Stimulated activated CD8-positive, alpha-beta memory T cell treated with anti-CD3 and anti-CD28 coated beads, Interleukin-15, amount 100 ng/mL, for 48 hours (primary cell): Measurements from ENCODE around the gene ILDR1.

Experiments
- DNase-seq, 2 donors: peaks; one replicate each; pipeline ENCODE4 v3.0.0-alpha.2; 2020; ENCODE audit warnings: low read depth in 2 of 2

ILDR1 gene

DNA sequence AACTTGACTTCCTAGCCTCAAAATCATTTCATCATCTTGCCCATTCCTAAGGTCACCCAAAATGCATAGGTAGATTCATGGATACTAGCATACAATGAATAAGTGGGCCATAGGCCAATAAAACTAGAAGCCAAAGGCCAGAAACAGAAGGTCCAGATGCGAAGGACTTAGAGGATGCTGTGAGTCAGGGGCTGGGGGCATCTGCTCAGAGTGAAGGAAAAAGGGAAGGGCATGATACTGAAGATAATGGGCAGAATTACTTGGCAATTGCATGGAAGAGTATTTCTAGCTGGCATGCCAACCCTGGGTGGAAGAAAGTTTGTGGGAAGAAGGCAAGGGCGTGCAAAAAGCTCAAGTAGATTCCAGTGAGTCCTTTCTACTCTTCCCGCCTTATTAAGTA, 27.5 kb downstream of the ILDR1 start:
- no peak for DNase-seq

DNA sequence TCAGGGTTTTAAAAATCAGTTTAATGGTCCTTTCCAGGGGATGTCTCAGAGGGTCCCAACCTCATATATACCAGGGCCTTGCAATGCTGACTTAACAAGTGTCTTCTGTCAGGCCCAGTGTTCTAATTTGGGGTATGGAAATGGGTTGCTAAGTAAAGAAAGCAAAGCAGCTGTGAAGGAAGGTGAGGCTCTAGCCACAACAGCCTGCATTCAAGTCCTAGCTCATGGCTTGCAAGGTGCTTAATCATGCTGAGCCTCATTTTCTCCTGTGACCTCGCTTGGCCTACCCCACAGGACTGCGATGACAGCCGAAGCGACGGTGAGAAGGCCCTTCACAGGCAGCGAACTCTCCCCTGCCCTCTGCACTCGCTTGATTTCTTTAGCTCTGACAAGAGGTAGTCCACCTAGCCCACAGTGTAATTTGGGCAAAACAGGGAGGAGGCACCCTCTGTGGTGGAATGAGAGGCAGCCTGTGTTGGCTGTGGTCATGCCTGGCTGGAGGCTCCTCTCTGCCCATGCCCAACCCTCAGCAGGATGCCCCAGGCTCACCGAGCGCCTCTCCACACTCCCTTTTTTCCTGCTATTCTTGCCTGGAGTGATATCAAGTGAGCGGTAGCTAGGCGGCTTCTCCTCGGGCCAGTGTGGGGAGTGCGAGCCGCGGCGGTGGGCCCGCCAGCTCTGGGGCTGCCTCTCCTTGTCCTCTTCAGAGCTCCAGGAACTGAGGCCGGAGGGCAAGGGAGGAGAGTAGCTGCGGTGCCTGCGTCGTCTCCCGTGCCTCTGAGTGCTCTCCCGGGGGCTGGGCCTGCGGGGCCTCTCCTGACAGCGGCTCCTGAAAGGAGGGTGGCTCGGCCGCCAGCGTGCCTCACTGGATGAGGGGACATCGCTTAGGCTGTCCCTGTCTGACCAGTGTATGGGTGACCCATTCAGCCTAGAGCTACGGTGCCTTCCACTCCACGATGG, 29.2 kb downstream of the ILDR1 start:
- DNase-seq, result no peak

DNA sequence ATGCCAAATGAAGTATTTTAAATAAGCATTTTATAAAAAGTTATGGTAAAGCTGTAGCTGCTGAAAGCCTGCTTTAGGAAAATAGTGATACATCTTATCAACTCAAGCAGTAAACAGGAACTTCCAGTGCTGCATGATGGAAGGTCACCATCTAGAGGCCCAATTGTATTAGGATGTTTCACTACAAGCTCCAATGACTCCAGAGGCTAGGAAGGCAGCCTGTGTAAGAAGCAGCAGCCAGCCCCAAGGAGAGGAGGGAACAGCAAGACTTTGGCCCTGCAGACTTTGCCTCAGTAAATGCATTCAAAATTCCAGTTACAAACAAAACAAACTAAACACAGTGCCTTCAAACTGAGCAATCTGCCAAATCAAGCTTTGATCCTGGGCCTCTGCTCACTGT, 32.1 kb downstream of the ILDR1 start:
- DNase-seq, result no peak

DNA sequence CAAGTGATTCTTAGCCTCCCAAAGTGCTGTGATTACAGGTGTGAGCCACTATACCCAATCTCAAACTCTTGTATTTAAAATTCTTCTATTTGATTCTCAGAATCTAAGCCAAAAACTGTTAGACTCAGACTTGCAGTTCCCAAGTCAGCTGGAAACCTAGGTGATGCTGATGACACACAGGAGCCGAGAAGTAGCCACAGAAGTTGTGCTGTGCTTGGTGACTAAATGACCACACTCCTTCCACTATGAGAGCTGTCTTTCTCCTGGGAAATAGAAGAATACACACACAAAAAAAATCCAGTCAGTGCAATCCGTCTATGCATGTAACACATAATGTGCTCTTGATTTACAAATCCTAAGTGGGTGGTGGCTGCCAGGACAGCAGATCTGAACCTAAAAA, 33.9 kb downstream of the ILDR1 start:
- DNase-seq, result no peak

DNA sequence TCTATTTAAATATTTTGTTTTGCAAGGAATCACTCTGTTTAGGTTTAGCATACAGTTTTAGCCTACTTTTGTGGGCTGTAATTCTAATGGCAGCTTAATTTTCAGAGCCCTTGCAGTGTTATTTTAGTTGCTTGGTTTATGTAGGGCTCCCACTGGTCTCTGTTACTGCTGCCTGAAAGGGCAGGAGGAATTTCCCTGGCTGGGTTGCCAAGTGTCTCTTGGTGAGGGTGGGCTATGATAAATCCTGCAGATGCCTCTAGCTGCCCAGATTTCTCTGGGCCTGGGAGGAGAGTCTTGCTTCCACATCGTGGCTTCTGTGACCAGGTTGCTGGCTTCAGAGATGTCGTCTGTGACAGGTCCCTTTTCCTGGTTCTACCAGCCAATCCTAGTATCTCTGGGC, 36.2 kb downstream of the ILDR1 start:
- no peak for DNase-seq

DNA sequence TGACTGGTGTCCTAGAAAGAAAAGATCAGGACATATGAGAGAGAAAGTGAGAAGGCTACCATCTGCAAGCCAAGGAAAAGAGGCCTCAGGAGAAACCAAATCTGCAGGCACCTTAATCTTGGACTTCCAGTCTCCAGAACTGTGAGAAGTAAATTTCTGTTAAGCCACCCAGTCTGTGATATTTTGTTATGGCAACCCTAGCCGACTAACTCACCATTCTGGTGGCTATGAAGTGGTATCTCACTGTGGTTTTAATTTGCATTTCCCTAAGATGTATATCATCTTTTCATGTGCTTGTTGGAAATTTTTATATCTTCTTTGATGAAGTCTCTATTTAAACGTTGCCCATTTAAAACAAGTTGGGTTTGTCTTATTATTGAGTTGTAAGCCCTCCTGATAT, 40.6 kb downstream of the ILDR1 start:
- no peak for DNase-seq

DNA sequence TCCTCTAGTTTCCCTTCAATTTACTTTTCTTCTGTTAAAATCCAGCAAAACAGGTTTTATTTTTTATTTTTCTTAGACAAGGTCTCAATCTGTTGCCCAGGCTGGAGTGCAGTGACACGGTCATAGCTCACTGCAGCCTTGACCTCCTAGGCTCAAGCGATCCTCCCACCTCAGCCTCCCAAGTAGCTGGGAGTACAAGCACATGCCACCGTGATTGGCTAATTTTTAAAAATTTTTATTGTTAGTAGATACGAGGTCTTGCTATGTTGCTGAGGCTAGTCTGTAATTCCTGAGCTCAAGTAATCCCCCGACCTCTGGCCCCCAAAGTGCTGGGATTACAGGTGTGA, 41.6 kb downstream of the ILDR1 start:
- DNase-seq, result no peak

DNA sequence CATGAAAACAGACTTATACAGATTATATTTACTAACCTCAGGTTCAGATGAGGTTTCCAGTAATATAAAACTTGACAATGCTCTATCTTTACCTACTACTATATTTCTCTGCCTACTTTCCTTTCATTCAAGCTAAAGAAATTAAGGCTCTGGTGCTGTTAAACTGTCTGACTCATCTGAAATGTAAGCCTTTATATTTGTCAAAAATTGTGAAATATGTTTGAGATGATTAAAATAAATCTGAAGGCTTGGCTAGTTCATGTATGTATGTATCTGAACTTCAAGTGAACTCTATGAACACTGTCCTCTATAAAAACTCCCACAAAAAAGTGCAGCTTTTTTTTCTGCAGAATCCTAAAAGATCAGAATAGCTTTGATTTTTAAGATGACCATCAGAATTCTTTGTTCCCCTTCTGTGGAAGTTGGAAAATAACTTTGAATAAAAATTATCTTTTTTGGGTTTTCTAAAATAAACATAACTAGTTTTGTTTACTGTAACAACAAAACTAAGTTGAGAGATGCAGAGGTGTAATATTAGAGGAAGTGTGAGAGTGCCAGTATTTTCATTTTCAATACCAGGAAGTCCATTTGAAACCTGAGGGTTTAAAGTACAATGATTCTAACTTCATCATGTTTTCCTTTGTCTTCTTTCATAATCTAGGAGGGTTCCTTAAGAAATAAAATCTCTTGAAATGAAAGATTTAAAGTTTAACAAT, 42.2 kb downstream of the ILDR1 start:
- no peak for DNase-seq

DNA sequence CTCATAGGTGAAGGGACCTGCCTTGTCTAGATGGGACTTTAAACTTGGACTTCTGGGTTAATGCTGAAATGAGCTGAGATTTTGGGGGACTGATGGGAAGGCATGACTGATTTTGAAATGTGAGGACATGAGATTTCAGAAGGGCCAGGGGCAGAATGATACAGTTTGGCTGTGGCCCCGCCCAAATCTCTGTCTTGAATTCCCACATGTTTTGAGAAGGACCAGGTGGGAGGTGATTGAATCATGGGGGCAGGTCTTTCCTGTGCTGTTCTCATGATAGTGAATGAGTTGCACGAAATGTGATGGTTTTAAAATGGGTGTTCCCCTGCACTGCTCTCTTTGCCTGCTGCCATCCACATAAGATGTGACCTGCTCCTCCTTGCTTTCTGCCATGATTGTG, 42.8 kb downstream of the ILDR1 start:
- no peak for DNase-seq

DNA sequence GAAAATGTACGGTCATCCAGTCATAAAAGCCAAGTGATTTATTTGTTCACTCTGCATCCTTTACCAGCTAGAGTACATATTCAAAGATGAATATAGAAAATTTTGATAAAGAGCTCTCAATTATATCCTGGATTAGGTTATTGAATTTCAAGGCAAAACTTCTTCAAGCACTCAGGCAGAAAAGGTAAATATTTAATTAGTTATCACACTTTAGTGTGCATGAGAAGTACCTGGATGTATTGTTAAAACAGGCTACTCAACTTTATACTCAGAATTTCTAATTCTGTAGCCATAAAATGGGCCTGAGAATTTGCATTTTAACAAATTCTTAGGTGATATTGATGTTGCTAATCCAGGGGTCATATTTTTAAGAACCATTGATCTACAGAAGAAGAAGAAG, 45.3 kb downstream of the ILDR1 start:
- no peak for DNase-seq

DNA sequence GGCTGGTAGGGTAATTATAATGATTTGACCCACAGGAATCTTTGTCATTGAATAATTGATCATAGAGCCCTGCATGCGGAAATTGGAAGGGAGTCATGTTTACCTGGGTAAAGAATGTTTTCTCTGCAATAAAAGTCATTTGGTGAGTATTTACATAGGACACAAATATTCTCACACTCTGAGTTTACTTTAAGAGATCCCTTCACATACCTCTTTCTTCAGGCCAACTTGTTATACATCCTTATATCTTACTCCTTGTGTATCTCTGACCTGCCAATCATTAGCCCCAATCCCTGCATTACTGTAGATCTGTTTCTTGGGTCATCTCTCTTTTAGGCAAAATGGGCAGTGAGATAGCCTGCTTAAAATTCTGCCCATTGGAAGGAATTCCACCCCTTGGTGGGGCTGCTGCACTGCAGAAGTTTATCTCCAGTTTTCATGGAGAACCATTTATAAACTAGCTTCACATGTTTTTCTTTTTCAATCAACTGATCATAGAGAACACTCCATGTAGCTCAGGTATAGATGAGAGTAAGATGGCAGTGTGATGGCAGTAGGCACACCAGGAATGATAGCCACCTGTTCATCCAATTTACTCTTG, 46.2 kb downstream of the ILDR1 start:
- DNase-seq, result no peak

DNA sequence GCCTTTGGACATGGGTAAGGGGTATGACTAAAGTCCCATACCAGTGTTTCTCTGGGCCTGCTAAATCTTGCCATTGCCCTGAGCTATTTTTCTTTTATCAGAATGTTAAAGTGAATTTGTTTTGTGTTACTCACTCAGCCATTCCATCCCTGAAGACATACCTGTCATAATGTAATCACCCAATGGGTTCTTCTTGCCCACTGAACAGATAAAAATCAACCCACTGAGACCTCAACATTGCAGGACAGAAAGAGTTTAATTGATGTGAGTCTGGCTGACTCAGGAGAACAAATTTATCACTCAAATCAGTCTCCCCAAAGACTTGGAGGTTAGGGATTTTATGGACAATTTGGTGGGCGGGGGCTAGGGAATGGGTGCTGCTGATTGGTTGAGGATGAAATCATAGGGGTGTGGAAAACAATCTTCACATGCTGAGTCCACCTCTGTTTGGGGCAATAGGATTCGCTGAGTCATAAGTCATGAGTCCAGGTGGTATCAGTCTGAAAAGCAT, 47.4 kb downstream of the ILDR1 start:
- DNase-seq, result no peak

DNA sequence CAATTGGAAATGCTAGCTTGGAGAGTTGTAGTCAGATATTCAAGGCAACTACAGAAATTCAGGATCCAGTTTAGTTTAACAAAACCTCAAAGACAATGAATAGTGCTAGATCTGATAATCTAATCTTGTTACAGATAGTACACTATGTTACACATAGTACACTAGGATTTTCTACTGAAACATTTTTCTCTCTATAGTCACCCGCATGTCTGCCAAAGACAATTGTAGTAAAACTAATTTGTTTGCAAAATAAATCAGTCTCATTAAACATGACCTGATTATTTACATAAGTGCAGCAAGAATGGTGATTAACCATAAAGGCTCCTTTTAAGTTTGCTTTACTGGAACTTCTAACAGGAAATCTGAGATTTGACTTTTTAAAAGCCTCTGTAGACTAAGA, 52.0 kb downstream of the ILDR1 start:
- no peak for DNase-seq

DNA sequence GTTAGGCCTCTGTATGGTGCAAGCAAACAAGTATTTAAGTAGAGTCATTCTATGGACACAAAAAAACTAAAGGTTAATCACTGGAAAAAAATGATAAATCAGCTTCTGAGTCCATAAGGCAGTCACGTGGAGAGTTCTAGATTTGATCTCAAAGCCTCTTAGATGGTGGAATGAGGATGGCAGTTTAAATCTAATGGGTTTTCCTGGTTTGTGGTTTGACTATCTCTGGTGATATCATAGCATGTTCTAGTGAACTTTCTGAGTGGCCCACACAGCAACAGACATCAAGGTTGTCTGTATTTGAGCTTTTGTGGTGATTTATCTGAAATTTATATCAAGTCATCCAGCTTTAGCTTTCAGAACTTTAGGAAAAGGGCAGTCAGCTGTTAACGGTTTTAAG, 52.4 kb downstream of the ILDR1 start:
- no peak for DNase-seq

DNA sequence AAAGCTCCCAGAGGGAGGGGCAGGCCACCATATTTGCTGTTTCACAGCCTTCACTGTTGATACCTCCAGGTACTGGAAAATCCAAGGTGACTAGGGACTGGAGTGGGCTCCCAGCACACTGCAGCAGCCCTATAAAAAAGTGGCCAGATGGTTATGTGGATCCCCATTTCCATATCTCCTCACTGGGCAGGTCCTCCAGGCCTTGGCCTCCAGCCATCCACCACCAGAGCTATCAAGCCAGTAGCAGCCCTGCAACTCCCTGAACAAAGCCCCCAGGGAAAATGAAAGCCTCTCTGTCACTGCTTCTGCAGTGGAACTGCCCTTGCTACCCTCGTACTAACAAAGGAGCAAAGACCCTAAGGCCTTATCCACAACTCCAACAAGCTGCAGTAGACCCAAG, 58.4 kb downstream of the ILDR1 start:
- DNase-seq, result no peak

DNA sequence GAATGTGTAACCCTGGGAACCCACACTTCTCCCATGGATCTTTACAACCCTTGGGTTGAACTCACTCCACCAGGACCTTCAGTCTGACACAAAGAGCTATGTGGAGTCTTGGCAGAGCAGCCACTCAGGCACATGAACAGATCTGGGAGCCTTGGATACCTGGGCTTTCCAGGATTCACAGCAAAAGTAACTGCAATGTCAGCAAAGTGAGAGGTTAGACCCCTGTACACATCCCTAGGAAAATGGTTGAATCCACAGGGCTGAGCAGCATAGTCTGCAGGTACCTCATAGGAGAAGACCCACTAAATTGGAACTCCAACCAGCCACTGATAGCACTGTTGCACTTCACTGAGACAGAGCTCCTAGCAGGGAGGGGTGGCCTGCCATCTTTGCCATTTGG, 59.6 kb downstream of the ILDR1 start:
- no peak for DNase-seq

DNA sequence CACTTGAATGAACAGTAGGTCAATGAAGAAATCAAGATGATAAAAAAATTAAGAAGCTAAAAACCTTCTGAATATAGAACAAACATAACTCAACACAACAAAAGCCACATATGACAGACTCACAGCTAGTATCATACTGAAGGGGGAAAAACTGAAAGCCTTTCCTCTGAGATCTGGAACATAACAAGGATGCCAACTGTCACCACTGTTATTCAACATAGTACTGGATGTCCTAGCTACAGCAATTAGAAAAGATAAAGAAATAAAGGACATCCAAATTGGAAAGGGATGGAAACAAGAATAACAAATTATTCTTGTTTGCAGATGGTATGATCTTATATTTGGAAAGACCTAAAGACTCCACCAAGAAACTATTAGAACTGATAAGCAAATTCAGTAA, 60.8 kb downstream of the ILDR1 start:
- no peak for DNase-seq

DNA sequence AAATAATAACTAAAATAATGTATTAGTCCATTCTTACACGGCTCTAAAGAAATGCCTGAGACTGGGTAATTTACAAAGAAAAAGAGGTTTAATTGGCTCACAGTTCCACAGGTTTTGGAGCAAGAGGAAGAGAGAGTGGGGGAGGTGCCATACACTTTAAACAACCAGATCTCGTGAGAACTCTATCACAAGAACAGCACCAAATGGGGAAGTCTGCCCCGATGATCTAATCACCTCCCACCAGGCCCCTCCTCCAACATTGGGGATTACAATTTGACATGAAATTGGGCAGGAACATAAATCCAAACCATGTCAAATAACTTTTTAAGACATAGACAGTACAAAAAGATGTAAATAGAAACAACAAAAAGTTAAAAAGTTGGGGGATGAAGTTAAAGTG, 63.2 kb downstream of the ILDR1 start:
- DNase-seq, result no peak

DNA sequence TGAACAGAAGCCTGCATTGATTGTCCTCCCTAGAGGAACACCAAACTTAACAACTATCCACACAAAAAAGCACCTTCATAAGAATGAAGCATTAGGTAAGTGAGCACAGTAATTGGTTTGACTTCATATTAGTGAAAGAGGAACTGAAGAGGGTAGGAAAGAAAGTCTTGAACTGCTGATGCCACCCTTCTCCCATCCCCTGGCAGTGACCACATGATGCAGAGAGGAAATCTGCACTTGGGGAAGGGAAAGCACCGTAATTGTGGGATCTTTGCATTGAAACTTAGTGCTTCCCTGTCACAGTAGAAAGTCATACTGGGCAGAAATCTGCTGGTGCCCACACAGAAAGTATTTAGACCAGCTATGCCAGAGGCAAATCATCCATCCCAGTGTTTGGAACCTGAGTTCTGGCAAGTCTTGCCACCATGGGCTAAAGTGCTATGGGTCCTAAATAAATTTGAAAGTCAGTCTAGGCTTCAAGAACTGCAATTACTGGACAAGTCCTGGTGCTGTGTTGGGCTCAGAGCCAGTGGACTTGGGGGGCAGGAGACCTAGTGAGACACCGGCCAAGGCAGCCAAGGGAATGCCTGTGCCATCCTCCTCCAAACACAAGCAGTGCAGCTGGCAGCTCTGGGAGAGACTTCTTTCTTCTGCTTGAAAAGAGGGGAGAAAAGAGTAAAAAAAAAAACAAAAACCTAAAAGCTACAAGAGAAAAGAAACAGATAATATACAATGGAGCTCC, 64.2 kb downstream of the ILDR1 start:
- DNase-seq, result no peak

DNA sequence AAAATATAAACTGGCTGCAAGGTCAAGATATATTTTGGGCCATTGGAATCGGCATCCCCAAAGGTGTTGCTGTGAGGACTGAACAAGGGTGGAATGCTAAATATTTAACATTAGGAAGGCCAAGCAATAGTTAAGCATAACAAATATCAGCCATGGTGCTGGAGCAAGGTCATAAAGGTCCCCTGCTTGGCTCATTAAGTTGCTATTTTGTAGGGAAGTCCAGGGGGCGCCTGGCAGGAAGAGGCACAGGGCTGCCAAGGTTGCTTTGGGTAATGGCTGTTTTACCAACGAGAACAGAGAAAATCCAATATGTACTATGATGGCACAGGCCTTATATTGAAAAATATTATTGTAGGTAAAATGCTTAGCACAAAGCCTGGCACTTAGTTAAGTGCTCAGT, 65.7 kb downstream of the ILDR1 start:
- no peak for DNase-seq

DNA sequence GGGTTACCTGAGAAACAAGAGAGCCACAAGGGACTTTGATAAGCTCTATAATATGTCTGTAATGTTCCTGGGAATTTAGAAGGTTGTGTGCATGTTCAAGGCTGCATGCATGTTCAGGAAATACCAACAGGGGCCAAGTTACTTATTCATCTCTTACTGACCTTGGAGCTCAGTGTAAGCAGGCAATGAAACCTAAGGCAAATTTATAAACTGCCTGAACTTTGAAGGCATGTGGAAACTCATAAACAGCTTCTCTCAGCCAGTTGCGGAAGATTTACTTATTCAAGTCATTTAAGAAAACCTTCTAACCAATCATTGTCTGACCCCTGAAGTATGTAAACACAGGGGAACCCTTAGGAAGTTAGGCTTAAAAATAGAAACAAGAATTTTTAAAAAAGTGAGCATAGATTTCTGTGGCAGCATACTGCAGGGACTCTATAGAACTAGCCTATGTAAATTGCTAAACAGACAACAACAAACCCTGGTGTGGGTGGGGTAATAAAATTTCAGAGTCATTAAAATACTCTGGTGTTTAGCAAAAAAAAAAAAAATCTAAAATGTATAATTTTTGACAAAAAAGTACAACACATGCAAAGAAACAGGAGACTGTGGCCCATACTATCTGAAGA, 70.6 kb downstream of the ILDR1 start:
- DNase-seq, result no peak

DNA sequence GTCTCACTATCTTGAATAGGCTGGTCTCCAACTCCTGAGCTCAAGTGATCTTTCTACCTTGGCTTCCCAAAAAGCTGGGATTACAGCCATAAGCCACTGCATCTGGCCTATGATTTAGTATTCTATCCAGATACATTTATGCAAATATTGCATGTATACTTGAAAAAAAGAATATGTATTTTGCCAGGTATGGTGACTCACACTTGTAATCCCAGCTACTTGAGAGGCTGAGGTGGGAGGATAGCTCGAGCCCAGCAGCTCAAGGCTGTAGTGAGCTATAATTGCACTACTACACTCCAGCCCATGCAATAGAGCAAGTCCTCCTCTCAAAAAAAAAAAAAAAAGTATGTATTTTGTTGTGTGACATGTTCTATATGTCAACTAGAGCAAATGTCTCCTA, 73.4 kb downstream of the ILDR1 start:
- no peak for DNase-seq
